AG09319 (cell line): ENCODE results near the gene SLC51B.
"Not testable (repeated sequence)": the region's sequence is repeated elsewhere in the genome, so short reads cannot be mapped to it uniquely, and the experiment has no call there.

Experiments used
- DNase-seq: peaks from one replicate; pipeline ENCODE4 v3.0.0-alpha.2; 2010; ENCODE audit warnings: low read depth; ENCODE audit errors: extremely low read depth
- CTCF ChIP-seq: IDR thresholded peaks from 2 replicates; pipeline ENCODE4 v1.5.1; 2011; ENCODE audit warnings: low read depth, mild to moderate bottlenecking, inconsistent platforms, low read length, moderate library complexity

The SLC51B gene

GRCh38 chr15:65095747-65096104, 50.5 kb downstream of the SLC51B start:
- DNase-seq, result no peak
- no peak for TF ChIP-seq CTCF

- TF ChIP-seq CTCF, result no peak
- no peak for DNase-seq
Observed at GRCh38 chr15:65096481-65097385, 51.5 kb downstream of the SLC51B start.

- no peak for TF ChIP-seq CTCF
- DNase-seq, result no peak
Observed at GRCh38 chr15:65097651-65098263, 52.6 kb downstream of the SLC51B start.

DNA sequence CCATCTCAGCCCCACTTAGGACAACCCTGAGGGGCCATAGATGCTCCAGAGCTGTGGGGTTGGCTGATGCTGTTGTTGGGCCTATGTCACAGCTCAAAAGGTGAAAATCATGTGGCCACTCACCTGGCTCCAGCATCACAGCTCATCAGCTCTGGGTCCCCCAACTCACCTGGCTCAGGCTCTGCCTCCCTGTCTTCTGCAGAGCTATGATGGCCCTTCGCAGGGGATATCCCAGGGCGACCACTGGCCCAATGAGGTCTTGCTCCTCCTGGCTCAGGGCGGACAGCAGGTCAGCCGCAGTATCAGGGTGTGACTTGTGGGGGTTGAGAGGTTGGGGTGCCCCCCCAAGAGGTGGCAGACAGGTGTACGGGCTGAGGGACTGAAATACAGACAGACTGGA, 54.1 kb downstream of the SLC51B start:
- no peak for DNase-seq

DNA sequence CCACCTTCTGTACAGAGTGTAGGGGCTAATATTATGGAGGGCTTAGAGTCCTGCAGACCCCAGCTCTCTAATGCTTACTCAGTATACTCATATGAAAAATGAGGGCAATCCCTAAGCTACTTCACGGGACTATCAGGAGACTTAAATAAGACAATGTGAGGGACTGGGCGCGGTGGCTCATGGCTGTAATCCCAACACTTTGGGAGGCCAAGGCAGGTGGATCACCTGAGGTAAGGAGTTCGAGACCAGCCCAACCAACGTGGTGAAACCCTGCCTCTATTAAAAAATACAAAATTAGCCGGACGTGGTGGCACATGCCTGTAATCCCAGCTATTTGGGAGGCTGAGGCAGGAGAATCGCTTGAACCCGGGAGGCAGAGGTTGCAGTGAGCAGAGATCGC, 54.6 kb downstream of the SLC51B start:
- not testable (repeated sequence) for DNase-seq

More for the DNA sequence above, 54.1 kb downstream of the SLC51B start:
- TF ChIP-seq CTCF, result no peak

GRCh38 chr15:65100442-65100841, 55.3 kb downstream of the SLC51B start:
- DNase-seq, result no peak
- no peak for TF ChIP-seq CTCF

DNA sequence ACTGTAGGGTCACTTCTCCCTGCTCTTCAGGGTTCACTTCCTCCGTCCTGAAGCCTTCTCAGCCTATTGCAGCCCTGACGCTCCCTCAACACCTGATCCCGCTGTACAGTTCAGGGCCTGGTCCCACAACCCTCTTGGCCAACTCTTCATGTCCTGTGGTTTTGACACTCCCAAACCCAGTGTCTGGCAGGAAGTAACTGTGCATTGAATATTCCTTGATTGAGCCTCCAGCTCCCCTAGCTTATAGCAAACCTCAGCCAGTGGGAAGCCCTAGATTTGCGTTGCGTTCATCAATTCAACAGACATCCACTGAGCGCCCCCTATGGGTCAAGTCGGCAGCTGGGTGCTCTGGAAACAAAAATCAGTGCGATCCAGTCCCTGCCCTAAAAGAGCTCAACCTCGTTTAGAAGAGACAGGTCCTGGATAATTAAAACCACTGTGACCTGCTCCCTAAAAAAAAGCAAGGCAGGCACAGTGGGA, 56.3 kb downstream of the SLC51B start:
- peak; percentile 84 for TF ChIP-seq CTCF
- DNase-seq, result no peak
